Activated T-helper 1 cell treated with anti-CD3 and anti-CD28 coated beads, Interleukin-12 subunit alpha, Interleukin-12 subunit beta, Interleukin-2, Interleukin-4 antibody, amounts not matched to agents 30 ng/mL and 10 ng/mL and 1 ng/mL, durations not matched to agents 14 hours and 24 hours and 36 hours (primary cell): ENCODE data around the gene PAPPA2. TPM values are rescaled to one million over a fixed set of nuclear protein-coding genes. Genes with fewer than 3 reads are reported as not detected.

Experiments
- DNase-seq: peaks from one replicate; pipeline ENCODE4 v3.0.0; 2021; ENCODE audit warnings: low spot score
- H3K27ac Mint-ChIP-seq: one replicate; pipeline ENCODE4 v1.8.0; 2021; ENCODE audit warnings: mild to moderate bottlenecking, mixed read lengths
- H3K27me3 Mint-ChIP-seq: one replicate; pipeline ENCODE4 v1.8.0; 2022; ENCODE audit warnings: mild to moderate bottlenecking, moderate library complexity, mixed read lengths; ENCODE audit not compliant: insufficient read depth
- H3K36me3 Mint-ChIP-seq: one replicate; pipeline ENCODE4 v1.8.0; 2021; ENCODE audit warnings: low read depth, mixed read lengths
- H3K4me1 Mint-ChIP-seq: one replicate; pipeline ENCODE4 v1.8.0; 2021; ENCODE audit warnings: low read depth, mixed read lengths
- H3K4me3 Mint-ChIP-seq: one replicate; pipeline ENCODE4 v1.8.0; 2021; ENCODE audit warnings: mild to moderate bottlenecking, moderate library complexity, mixed read lengths
- H3K9me3 Mint-ChIP-seq: one replicate; pipeline ENCODE4 v1.8.0; 2021; ENCODE audit warnings: mixed read lengths
- intact Hi-C: fragments of 100-400 bp; cut with micrococcal nuclease; formaldehyde crosslinking; loops from one replicate; pipeline ENCODE4 v1.15.1; 2024
- total RNA-seq: library from RNA; stranded (reverse); gene quantifications from 2 replicates; pipeline ENCODE4 v1.2.3, GENCODE V29; 2022

PAPPA2 gene
- total RNA-seq, 1 donor from 2014 or later: 0.10 TPM

- H3K36me3 Mint-ChIP-seq: no peaks in the 10 kb centered on the region
- no peak overlapping the region for H3K4me3 Mint-ChIP-seq
- DNase-seq: no peak
- H3K4me1 Mint-ChIP-seq: peaks cover 8% of the 10 kb centered on the region
- H3K27ac Mint-ChIP-seq: no peak overlapping the region
- H3K9me3 Mint-ChIP-seq: no peaks in the 10 kb centered on the region
- no peaks in the 10 kb centered on the region for H3K27me3 Mint-ChIP-seq
- intact Hi-C loops: no loop called here
Measured at GRCh38 chr1:176893625-176894352, 430.8 kb downstream of the PAPPA2 start.

- DNase-seq: no peak
- no peaks in the 10 kb centered on the region for H3K9me3 Mint-ChIP-seq
- intact Hi-C loops: no loop called here
- H3K27ac Mint-ChIP-seq: no peak overlapping the region
- H3K36me3 Mint-ChIP-seq: no peaks in the 10 kb centered on the region
- H3K27me3 Mint-ChIP-seq: no peaks in the 10 kb centered on the region
- no peak overlapping the region for H3K4me3 Mint-ChIP-seq
- peaks cover 8% of the 10 kb centered on the region for H3K4me1 Mint-ChIP-seq
Measured at GRCh38 chr1:176894450-176894849, 431.5 kb downstream of the PAPPA2 start.
